K562 (cell line): Measurements from ENCODE around the gene COMP.

Experiments used
- CBFB ChIP-seq: sonication (generic); formaldehyde crosslinking; IDR thresholded peaks from 2 replicates; pipeline ENCODE4 v1.4.0; 2020; ENCODE audit warnings: mild to moderate bottlenecking, missing genetic modification reagents
- CREB5 ChIP-seq: fragments of 250-450 bp; sonication (Bioruptor Pico); IDR thresholded peaks from 2 replicates; pipeline ENCODE4 v1.5.0; 2020; ENCODE audit warnings: mild to moderate bottlenecking
- ELK1 ChIP-seq: sonication (generic); formaldehyde crosslinking; IDR thresholded peaks from 2 replicates; pipeline ENCODE4 v1.8.1; 2022; ENCODE audit warnings: missing genetic modification reagents
- EZH2 ChIP-seq: IDR thresholded peaks from 2 replicates; pipeline ENCODE4 v1.6.1; 2012; ENCODE audit warnings: low read depth, mild to moderate bottlenecking, inconsistent platforms, low read length, borderline replicate concordance
- HDAC6 ChIP-seq: IDR thresholded peaks from 2 replicates; pipeline ENCODE4 v1.6.1; 2012; ENCODE audit warnings: low read depth, mild to moderate bottlenecking, control low read depth, inconsistent platforms, low read length, moderate library complexity
- MCM5 ChIP-seq: fragments of 450-650 bp; IDR thresholded peaks from 2 replicates; pipeline ENCODE4 v1.6.1; 2016; ENCODE audit warnings: low read depth
- NFXL1 ChIP-seq: fragments of 450-650 bp; formaldehyde crosslinking; IDR thresholded peaks from 2 replicates; pipeline ENCODE4 v1.4.0; 2021; ENCODE audit warnings: mild to moderate bottlenecking
- RBFOX2 ChIP-seq: fragments of 200-400 bp; formaldehyde crosslinking; IDR thresholded peaks from 2 replicates; pipeline ENCODE4 v1.6.1; 2017; ENCODE audit warnings: low read depth, mild to moderate bottlenecking, low read length, moderate library complexity
- YY1 ChIP-seq, 3 experiments: IDR thresholded peaks; 2 replicates each; pipeline ENCODE4 v1.6.1; 2011; ENCODE audit warnings: low read length in 2 of 3, mild to moderate bottlenecking in 2 of 3, moderate library complexity in 2 of 3, borderline replicate concordance in 1 of 3, control low read depth in 1 of 3, low read depth in 1 of 3; ENCODE audit not compliant: insufficient read depth in 3 of 3, insufficient replicate concordance in 2 of 3, control insufficient read depth in 1 of 3, insufficient read length in 1 of 3; ENCODE audit errors: extremely low read depth in 1 of 3
- ZSCAN29 ChIP-seq: fragments of 450-650 bp; IDR thresholded peaks from 2 replicates; pipeline ENCODE4 v1.6.1; 2017
- TF ChIP-seq, protein P1 (sequence below): fragments of 450-650 bp; conservative IDR thresholded peaks from 2 replicates; pipeline ENCODE4 v1.6.1; 2016; ENCODE audit warnings: missing genetic modification characterization, low read depth, mild to moderate bottlenecking, control low read depth, missing compliant biosample characterization

- TF ChIP-seq HDAC6, result no peak
- TF ChIP-seq MCM5, result no peak
- no peak for TF ChIP-seq CBFB (CRISPR knock-in tag)
- TF ChIP-seq, protein P1, sequence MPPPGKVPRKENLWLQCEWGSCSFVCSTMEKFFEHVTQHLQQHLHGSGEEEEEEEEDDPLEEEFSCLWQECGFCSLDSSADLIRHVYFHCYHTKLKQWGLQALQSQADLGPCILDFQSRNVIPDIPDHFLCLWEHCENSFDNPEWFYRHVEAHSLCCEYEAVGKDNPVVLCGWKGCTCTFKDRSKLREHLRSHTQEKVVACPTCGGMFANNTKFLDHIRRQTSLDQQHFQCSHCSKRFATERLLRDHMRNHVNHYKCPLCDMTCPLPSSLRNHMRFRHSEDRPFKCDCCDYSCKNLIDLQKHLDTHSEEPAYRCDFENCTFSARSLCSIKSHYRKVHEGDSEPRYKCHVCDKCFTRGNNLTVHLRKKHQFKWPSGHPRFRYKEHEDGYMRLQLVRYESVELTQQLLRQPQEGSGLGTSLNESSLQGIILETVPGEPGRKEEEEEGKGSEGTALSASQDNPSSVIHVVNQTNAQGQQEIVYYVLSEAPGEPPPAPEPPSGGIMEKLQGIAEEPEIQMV (tag), result no peak
- no peak for TF ChIP-seq CREB5
- no peak for TF ChIP-seq ZSCAN29
- TF ChIP-seq YY1 (IDR thresholded peaks at IDR 0.05; ENCODE audit: borderline replicate concordance in 1 of 3, control insufficient read depth in 1 of 3, extremely low read depth in 1 of 3, insufficient read depth in 3 of 3, insufficient read length in 1 of 3, insufficient replicate concordance in 2 of 3, low read depth in 1 of 3, low read length in 2 of 3), result no peak
- TF ChIP-seq ELK1 (CRISPR knock-in tag), result no peak
- no peak for TF ChIP-seq EZH2
- TF ChIP-seq RBFOX2, result no peak
- no peak for TF ChIP-seq NFXL1 (CRISPR knock-in tag)
Measured at GRCh38 chr19:18764591-18765051, 26.5 kb downstream of the COMP start.
